WTC11 (cell line): ENCODE data around the gene RELB. TPM values are rescaled to one million over a fixed set of nuclear protein-coding genes. Genes with fewer than 3 reads are reported as not detected.

ENCODE experiments used
- ATAC-seq: fragments of 200-7000 bp; cut with Tn5 transposase; 2 replicates; pipeline ENCODE4 v1.10.0; 2021; ENCODE audit warnings: mild to moderate bottlenecking, moderate library complexity
- CTCF ChIA-PET: fragments of 300-600 bp; sonication (Branson Sonifier 250); formaldehyde crosslinking; loops from one replicate; lab custom pipeline; 2021; ENCODE audit warnings: antibody characterized with exemption; lab: Charles Lee
- POLR2A ChIA-PET: fragments of 350-600 bp; sonication (Branson Sonifier 250); formaldehyde crosslinking; loops from one replicate; lab custom pipeline; 2021; ENCODE audit warnings: antibody characterized with exemption; lab: Charles Lee
- DNase-seq: peaks from one replicate; pipeline ENCODE4 v3.0.0; 2021; ENCODE audit warnings: low spot score
- H3K27ac Mint-ChIP-seq: 2 replicates; pipeline ENCODE4 v1.8.0; 2021; ENCODE audit warnings: mixed read lengths
- H3K27me3 Mint-ChIP-seq: 2 replicates; pipeline ENCODE4 v1.8.0; 2021; ENCODE audit warnings: low read depth, mild to moderate bottlenecking, moderate library complexity, mixed read lengths
- H3K36me3 Mint-ChIP-seq: 2 replicates; pipeline ENCODE4 v1.8.0; 2021; ENCODE audit warnings: mixed read lengths
- H3K4me1 Mint-ChIP-seq: 2 replicates; pipeline ENCODE4 v1.8.0; 2022; ENCODE audit warnings: mixed read lengths
- H3K4me3 Mint-ChIP-seq: 2 replicates; pipeline ENCODE4 v1.8.0; 2021; ENCODE audit warnings: mild to moderate bottlenecking, moderate library complexity, mixed read lengths
- H3K9me3 Mint-ChIP-seq: 2 replicates; pipeline ENCODE4 v1.8.0; 2021; ENCODE audit warnings: mixed read lengths
- ATF3 ChIP-seq: sonication (generic); formaldehyde crosslinking; conservative IDR thresholded peaks from 2 replicates; pipeline ENCODE4 v1.8.1; 2022; ENCODE audit warnings: mild to moderate bottlenecking, missing genetic modification reagents
- ETV6 ChIP-seq: sonication (generic); formaldehyde crosslinking; IDR thresholded peaks from 2 replicates; pipeline ENCODE4 v1.8.1; 2022; ENCODE audit warnings: mild to moderate bottlenecking, missing genetic modification reagents
- FOXK1 ChIP-seq: sonication (generic); formaldehyde crosslinking; IDR thresholded peaks from 2 replicates; pipeline ENCODE4 v1.8.0; 2022; ENCODE audit warnings: mild to moderate bottlenecking, moderate library complexity, missing genetic modification reagents
- GRHL2 ChIP-seq: fragments of 250-450 bp; sonication (Bioruptor Pico); IDR thresholded peaks from 2 replicates; pipeline ENCODE4 v1.8.0; 2022; ENCODE audit warnings: mild to moderate bottlenecking, moderate library complexity; ENCODE audit not compliant: insufficient replicate concordance, severe bottlenecking
- IRF2 ChIP-seq: sonication (generic); formaldehyde crosslinking; IDR thresholded peaks from 2 replicates; pipeline ENCODE4 v1.8.0; 2022; ENCODE audit warnings: low read depth, missing genetic modification reagents, borderline replicate concordance
- JAZF1 ChIP-seq: fragments of 250-450 bp; sonication (Bioruptor Pico); IDR thresholded peaks from 2 replicates; pipeline ENCODE4 v1.9.0; 2021; ENCODE audit warnings: moderate library complexity, mild to moderate bottlenecking, inconsistent platforms
- OVOL2 ChIP-seq: fragments of 250-450 bp; sonication (Bioruptor Pico); IDR thresholded peaks from 2 replicates; pipeline ENCODE4 v1.9.0; 2021; ENCODE audit warnings: mild to moderate bottlenecking, borderline replicate concordance
- RELA ChIP-seq: sonication (generic); formaldehyde crosslinking; IDR thresholded peaks from 2 replicates; pipeline ENCODE4 v1.8.1; 2022; ENCODE audit warnings: missing genetic modification reagents, mild to moderate bottlenecking, borderline replicate concordance
- TEAD1 ChIP-seq: sonication (generic); formaldehyde crosslinking; IDR thresholded peaks from 2 replicates; pipeline ENCODE4 v1.8.0; 2022; ENCODE audit warnings: mild to moderate bottlenecking, missing genetic modification reagents
- TEAD4 ChIP-seq: sonication (generic); formaldehyde crosslinking; IDR thresholded peaks from 2 replicates; pipeline ENCODE4 v1.8.0; 2022; ENCODE audit warnings: mild to moderate bottlenecking, missing genetic modification reagents
- USF2 ChIP-seq: sonication (generic); formaldehyde crosslinking; IDR thresholded peaks from 2 replicates; pipeline ENCODE4 v1.8.1; 2023; ENCODE audit warnings: mild to moderate bottlenecking, missing genetic modification reagents, moderate library complexity
- ZNF138 ChIP-seq: sonication (generic); formaldehyde crosslinking; conservative IDR thresholded peaks from 2 replicates; pipeline ENCODE4 v1.8.1; 2022; ENCODE audit warnings: mild to moderate bottlenecking, moderate library complexity, missing genetic modification reagents
- total RNA-seq: library from RNA; stranded (reverse); gene quantifications from 3 replicates; pipeline ENCODE4 v1.2.3, GENCODE V29; 2021
- TF ChIP-seq, protein P1 (sequence below): sonication (generic); formaldehyde crosslinking; IDR thresholded peaks from 2 replicates; pipeline ENCODE4 v1.8.1; 2022; ENCODE audit warnings: mild to moderate bottlenecking, moderate library complexity, missing genetic modification reagents
- TF ChIP-seq, protein P2 (sequence below): fragments of 200-600 bp; IDR thresholded peaks from 2 replicates; pipeline ENCODE4 v1.8.0; 2022; ENCODE audit warnings: antibody characterized with exemption
- TF ChIP-seq, protein P3 (sequence below): fragments of 250-450 bp; sonication (Bioruptor Pico); IDR thresholded peaks from 2 replicates; pipeline ENCODE4 v1.9.0; 2021; ENCODE audit warnings: mild to moderate bottlenecking
- TF ChIP-seq, protein P4 (sequence below): sonication (generic); formaldehyde crosslinking; IDR thresholded peaks from 2 replicates; pipeline ENCODE4 v1.8.1; 2022; ENCODE audit warnings: missing genetic modification reagents, borderline replicate concordance
- TF ChIP-seq, protein P5 (sequence below): fragments of 250-450 bp; sonication (Bioruptor Pico); IDR thresholded peaks from 2 replicates; pipeline ENCODE4 v1.9.0; 2021; ENCODE audit warnings: moderate library complexity, mild to moderate bottlenecking, inconsistent platforms, borderline replicate concordance
- TF ChIP-seq, protein P6 (sequence below): sonication (generic); formaldehyde crosslinking; IDR thresholded peaks from 2 replicates; pipeline ENCODE4 v1.8.0; 2023; ENCODE audit warnings: mild to moderate bottlenecking, missing genetic modification reagents

Gene RELB
- total RNA-seq, 1 experiment from 2014 or later, result 8.9 TPM

DNA sequence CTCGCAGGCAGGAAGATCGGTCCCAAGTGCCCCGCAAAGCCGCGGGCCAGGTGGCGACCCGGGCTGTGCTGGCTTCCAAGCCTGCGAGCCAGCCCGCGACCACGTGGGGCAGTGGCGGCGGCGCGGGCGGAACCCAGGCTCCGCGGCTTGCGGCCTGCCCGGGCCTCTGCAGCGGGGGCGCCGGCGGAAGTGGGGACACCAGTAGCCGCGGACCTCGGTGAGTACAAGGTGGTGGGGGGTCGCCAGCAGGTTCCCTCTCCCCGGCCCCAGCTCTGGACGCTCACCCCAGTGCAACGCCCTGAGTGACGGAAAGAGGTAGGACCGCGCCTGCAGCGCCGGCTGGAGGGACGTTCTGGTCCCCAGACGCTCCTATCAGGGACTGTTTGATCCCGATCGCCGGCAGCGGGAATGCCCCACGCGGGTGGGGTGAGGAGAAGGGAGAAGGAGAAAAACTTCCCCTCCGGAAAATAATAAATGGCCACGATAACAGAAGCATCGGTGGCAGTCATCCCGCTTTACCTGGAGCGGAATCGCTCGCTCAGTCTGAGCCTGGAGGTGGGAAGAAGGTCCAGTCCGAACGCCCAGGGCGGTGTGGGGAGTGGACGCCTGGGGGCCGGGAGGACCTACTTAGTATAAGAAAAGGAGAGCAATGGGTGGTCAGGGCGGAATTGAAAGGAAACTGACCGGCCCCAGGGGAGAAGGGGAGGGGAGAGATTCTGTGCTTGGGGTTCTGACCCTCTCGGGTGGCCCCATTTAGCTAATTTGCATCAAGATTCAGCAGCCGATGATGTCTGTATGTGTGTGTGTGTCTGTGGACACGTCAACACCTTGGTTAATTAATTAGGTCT, 78.0 kb downstream of the RELB start, which contains the start of gene GEMIN7 (continued):
- TF ChIP-seq, protein P1, sequence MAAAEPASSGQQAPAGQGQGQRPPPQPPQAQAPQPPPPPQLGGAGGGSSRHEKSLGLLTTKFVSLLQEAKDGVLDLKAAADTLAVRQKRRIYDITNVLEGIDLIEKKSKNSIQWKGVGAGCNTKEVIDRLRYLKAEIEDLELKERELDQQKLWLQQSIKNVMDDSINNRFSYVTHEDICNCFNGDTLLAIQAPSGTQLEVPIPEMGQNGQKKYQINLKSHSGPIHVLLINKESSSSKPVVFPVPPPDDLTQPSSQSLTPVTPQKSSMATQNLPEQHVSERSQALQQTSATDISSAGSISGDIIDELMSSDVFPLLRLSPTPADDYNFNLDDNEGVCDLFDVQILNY, result peak; percentile 44; the same call in 1 of the 2 replicates
- no peak for TF ChIP-seq OVOL2 (CRISPR knock-in tag)
- TF ChIP-seq JAZF1, result no peak
- peak; percentile 92 for TF ChIP-seq USF2
- 0 out of 2 replicates have a peak, but pooled peaks have one; percentile 28 for TF ChIP-seq IRF2 (CRISPR knock-in tag)
- TF ChIP-seq, protein P2, sequence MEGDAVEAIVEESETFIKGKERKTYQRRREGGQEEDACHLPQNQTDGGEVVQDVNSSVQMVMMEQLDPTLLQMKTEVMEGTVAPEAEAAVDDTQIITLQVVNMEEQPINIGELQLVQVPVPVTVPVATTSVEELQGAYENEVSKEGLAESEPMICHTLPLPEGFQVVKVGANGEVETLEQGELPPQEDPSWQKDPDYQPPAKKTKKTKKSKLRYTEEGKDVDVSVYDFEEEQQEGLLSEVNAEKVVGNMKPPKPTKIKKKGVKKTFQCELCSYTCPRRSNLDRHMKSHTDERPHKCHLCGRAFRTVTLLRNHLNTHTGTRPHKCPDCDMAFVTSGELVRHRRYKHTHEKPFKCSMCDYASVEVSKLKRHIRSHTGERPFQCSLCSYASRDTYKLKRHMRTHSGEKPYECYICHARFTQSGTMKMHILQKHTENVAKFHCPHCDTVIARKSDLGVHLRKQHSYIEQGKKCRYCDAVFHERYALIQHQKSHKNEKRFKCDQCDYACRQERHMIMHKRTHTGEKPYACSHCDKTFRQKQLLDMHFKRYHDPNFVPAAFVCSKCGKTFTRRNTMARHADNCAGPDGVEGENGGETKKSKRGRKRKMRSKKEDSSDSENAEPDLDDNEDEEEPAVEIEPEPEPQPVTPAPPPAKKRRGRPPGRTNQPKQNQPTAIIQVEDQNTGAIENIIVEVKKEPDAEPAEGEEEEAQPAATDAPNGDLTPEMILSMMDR, result no peak
- TF ChIP-seq ATF3 (CRISPR knock-in tag), result peak; percentile 38
- TF ChIP-seq, protein P3, sequence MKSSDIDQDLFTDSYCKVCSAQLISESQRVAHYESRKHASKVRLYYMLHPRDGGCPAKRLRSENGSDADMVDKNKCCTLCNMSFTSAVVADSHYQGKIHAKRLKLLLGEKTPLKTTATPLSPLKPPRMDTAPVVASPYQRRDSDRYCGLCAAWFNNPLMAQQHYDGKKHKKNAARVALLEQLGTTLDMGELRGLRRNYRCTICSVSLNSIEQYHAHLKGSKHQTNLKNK (CRISPR knock-in tag), result no peak
- TF ChIP-seq RELA (CRISPR knock-in tag), result peak; percentile 95
- TF ChIP-seq, protein P4, sequence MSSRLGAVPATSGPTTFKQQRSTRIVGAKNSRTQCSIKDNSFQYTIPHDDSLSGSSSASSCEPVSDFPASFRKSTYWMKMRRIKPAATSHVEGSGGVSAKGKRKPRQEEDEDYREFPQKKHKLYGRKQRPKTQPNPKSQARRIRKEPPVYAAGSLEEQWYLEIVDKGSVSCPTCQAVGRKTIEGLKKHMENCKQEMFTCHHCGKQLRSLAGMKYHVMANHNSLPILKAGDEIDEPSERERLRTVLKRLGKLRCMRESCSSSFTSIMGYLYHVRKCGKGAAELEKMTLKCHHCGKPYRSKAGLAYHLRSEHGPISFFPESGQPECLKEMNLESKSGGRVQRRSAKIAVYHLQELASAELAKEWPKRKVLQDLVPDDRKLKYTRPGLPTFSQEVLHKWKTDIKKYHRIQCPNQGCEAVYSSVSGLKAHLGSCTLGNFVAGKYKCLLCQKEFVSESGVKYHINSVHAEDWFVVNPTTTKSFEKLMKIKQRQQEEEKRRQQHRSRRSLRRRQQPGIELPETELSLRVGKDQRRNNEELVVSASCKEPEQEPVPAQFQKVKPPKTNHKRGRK (CRISPR knock-in tag), result no peak
- TF ChIP-seq, protein P5, sequence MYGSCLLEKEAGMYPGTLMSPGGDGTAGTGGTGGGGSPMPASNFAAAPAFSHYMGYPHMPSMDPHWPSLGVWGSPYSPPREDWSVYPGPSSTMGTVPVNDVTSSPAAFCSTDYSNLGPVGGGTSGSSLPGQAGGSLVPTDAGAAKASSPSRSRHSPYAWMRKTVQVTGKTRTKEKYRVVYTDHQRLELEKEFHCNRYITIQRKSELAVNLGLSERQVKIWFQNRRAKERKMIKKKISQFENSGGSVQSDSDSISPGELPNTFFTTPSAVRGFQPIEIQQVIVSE, result no peak
- no peak for TF ChIP-seq GRHL2 (CRISPR knock-in tag)

GRCh38 chr19:45079911-45080370, 78.7 kb downstream of the RELB start:
- Mint-ChIP-seq H3K4me3 (peak overlapping the region; percentile 99), H3K4me1 (peaks cover 46% of the 10 kb centered on the region), H3K27me3 (no peaks in the 10 kb centered on the region), H3K9me3 (no peaks in the 10 kb centered on the region), H3K36me3 (peaks cover 14% of the 10 kb centered on the region), H3K27ac (peak overlapping the region; percentile 99)
- TF ChIP-seq, protein P2, result no peak
- TF ChIP-seq ETV6 (CRISPR knock-in tag) (no peak), TEAD1 (0 out of 2 replicates have a peak, but pooled peaks have one; percentile 18), FOXK1 (CRISPR knock-in tag) (0 out of 2 replicates have a peak, but pooled peaks have one; percentile 32), TEAD4 (CRISPR knock-in tag) (no peak), ZNF138 (no peak)
- TF ChIP-seq, protein P6, sequence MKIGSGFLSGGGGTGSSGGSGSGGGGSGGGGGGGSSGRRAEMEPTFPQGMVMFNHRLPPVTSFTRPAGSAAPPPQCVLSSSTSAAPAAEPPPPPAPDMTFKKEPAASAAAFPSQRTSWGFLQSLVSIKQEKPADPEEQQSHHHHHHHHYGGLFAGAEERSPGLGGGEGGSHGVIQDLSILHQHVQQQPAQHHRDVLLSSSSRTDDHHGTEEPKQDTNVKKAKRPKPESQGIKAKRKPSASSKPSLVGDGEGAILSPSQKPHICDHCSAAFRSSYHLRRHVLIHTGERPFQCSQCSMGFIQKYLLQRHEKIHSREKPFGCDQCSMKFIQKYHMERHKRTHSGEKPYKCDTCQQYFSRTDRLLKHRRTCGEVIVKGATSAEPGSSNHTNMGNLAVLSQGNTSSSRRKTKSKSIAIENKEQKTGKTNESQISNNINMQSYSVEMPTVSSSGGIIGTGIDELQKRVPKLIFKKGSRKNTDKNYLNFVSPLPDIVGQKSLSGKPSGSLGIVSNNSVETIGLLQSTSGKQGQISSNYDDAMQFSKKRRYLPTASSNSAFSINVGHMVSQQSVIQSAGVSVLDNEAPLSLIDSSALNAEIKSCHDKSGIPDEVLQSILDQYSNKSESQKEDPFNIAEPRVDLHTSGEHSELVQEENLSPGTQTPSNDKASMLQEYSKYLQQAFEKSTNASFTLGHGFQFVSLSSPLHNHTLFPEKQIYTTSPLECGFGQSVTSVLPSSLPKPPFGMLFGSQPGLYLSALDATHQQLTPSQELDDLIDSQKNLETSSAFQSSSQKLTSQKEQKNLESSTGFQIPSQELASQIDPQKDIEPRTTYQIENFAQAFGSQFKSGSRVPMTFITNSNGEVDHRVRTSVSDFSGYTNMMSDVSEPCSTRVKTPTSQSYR (CRISPR knock-in tag), result peak; percentile 20; the same call in 1 of the 2 replicates
- CTCF ChIA-PET, result interaction anchor here (0.6 to 2.9 kb wide), 9 partner anchors 10 to 82 kb away, joined by 3 to 23 read pairs (median 3); partner anchors contain the start of gene PPP1R37
- POLR2A ChIA-PET, result interaction anchor here (0.7 to 2.7 kb wide), 4 partner anchors 11 to 54 kb away, joined by 3 to 36 read pairs (median 4); partner anchors contain the start of genes CLASRP and PPP1R37
- ATAC-seq, result peak; percentile 1
- DNase-seq, result peak; percentile 64
